HCT116 (cell line): ENCODE results near the gene CECR2. TPM values are rescaled to one million over a fixed set of nuclear protein-coding genes. Genes with fewer than 3 reads are reported as not detected.

ENCODE experiments used
- ATAC-seq: fragments of 200-7000 bp; cut with Tn5 transposase; 2 replicates; pipeline ENCODE4 v1.9.1; 2020; ENCODE audit warnings: mild to moderate bottlenecking, moderate library complexity
- BruUV-seq: library from RNA; stranded (reverse); fragments of 400-500 nt; replicated peaks from 2 replicates; lab custom pipeline; 2021; lab: Mats Ljungman, UMichigan
- CTCF ChIA-PET: fragments of 300-600 bp; sonication (Branson Sonifier 250); formaldehyde crosslinking; loops from one replicate; lab custom pipeline; 2021; ENCODE audit warnings: antibody characterized with exemption; lab: Charles Lee
- POLR2A ChIA-PET: fragments of 300-600, 350-600 bp; sonication (Branson Sonifier 250); formaldehyde crosslinking; loops from one replicate; lab custom pipeline; 2021; ENCODE audit warnings: antibody characterized with exemption; lab: Charles Lee
- RAD21 ChIA-PET, 2 experiments: fragments of 300-600 bp; sonication (Branson Sonifier 250); formaldehyde crosslinking; loops; one replicate each; lab custom pipeline; 2023; ENCODE audit warnings: low total read pairs in 2 of 2; ENCODE audit not compliant: uncharacterized antibody in 2 of 2, unreplicated experiment in 2 of 2, low non-redundant PET in 1 of 2; lab: Charles Lee
- DNase-seq: peaks from one replicate; pipeline ENCODE4 v3.0.0-alpha.2; 2010; ENCODE audit warnings: low read depth, low spot score
- H2AFZ ChIP-seq: fragments of 200-600 bp; shearing (Covaris generic), sonication (generic); 2 replicates; pipeline ENCODE4 v1.6.1; 2017; ENCODE audit warnings: low read depth, mixed run types, mixed read lengths, antibody characterized with exemption, low read length; ENCODE audit not compliant: poor library complexity, severe bottlenecking
- H3K27ac ChIP-seq: 2 replicates; pipeline ENCODE4 v1.5.1; 2012; ENCODE audit warnings: low read depth, low read length
- H3K27me3 ChIP-seq: fragments of 200-600 bp; sonication (generic); 2 replicates; pipeline ENCODE4 v1.6.1; 2016; ENCODE audit warnings: mixed run types, low read length, mixed read lengths; ENCODE audit not compliant: insufficient read depth
- H3K36me3 ChIP-seq, 2 experiments: fragments of 200-500 bp in 1 of 2; fragments of 200-600 bp in 1 of 2; sonication (Bioruptor generic) in 1 of 2; sonication (generic) in 1 of 2; 2 replicates each; pipeline versions ENCODE4 v1.5.1 to v1.6.1; 2014 to 2016; ENCODE audit warnings: low read length in 2 of 2, inconsistent platforms in 1 of 2, mixed read lengths in 1 of 2, mixed run types in 1 of 2; ENCODE audit not compliant: insufficient read depth in 2 of 2, control insufficient read depth in 1 of 2
- H3K4me1 ChIP-seq, 2 experiments: fragments of 200-600 bp in 1 of 2; sonication (generic) in 1 of 2; 2 replicates each; pipeline versions ENCODE4 v1.5.1 to v1.6.1; 2012 to 2017; ENCODE audit warnings: low read length in 2 of 2, inconsistent platforms in 1 of 2, mild to moderate bottlenecking in 1 of 2, mixed read lengths in 1 of 2, mixed run types in 1 of 2, moderate library complexity in 1 of 2; ENCODE audit not compliant: insufficient read depth in 2 of 2, control insufficient read depth in 1 of 2
- H3K4me2 ChIP-seq: fragments of 200-600 bp; sonication (generic); 2 replicates; pipeline ENCODE4 v1.6.1; 2017; ENCODE audit warnings: mixed run types, low read length, mixed read lengths
- H3K4me3 ChIP-seq, 2 experiments: fragments of 200-600 bp in 1 of 2; sonication (generic) in 1 of 2; replicated peaks in 1 of 2; 2 replicates each; pipeline ENCODE4 v1.5.1; 2011 to 2016; ENCODE audit warnings: low read length in 2 of 2, control low read depth in 1 of 2, low read depth in 1 of 2, mild to moderate bottlenecking in 1 of 2, mixed read lengths in 1 of 2, mixed run types in 1 of 2
- H3K79me2 ChIP-seq: fragments of 200-600 bp; sonication (generic); 2 replicates; pipeline ENCODE4 v1.6.1; 2017; ENCODE audit warnings: mild to moderate bottlenecking, mixed run types, low read length, moderate library complexity, mixed read lengths; ENCODE audit not compliant: insufficient read depth
- H3K9ac ChIP-seq: fragments of 200-600 bp; sonication (generic); 2 replicates; pipeline ENCODE4 v1.6.1; 2016; ENCODE audit warnings: low read length, mixed read lengths
- H3K9me2 ChIP-seq: fragments of 200-600 bp; sonication (generic), shearing (Covaris generic); 2 replicates; pipeline ENCODE4 v1.6.1; 2017; ENCODE audit warnings: mixed run types, mild to moderate bottlenecking, moderate library complexity; ENCODE audit not compliant: insufficient read depth
- H3K9me3 ChIP-seq, 2 experiments: fragments of 200-500 bp in 1 of 2; fragments of 200-600 bp in 1 of 2; sonication (Bioruptor generic) in 1 of 2; sonication (generic) in 1 of 2; 2 replicates each; pipeline ENCODE4 v1.6.1; 2014 to 2017; ENCODE audit warnings: low read length in 2 of 2, mixed read lengths in 2 of 2, inconsistent platforms in 1 of 2, low read depth in 1 of 2, mild to moderate bottlenecking in 1 of 2, mixed run types in 1 of 2, moderate library complexity in 1 of 2; ENCODE audit not compliant: control insufficient read depth in 1 of 2, insufficient read depth in 1 of 2
- H4K20me1 ChIP-seq: fragments of 200-600 bp; sonication (generic), shearing (Covaris generic); 2 replicates; pipeline ENCODE4 v1.6.1; 2017; ENCODE audit warnings: mixed run types, mild to moderate bottlenecking, moderate library complexity; ENCODE audit not compliant: insufficient read depth
- ATF3 ChIP-seq: IDR thresholded peaks from 2 replicates; pipeline ENCODE4 v1.6.1; 2012
- CBX3 ChIP-seq: IDR thresholded peaks from 2 replicates; pipeline ENCODE4 v1.6.1; 2012; ENCODE audit warnings: low read depth
- CEBPB ChIP-seq: IDR thresholded peaks from 2 replicates; pipeline ENCODE4 v1.6.1; 2012; ENCODE audit warnings: low read depth
- CTCF ChIP-seq, 3 experiments: fragments of 200-600 bp in 1 of 3; sonication (generic) in 1 of 3; IDR thresholded peaks in 2 of 3; conservative IDR thresholded peaks in 1 of 3; 2 replicates each; pipeline ENCODE4 v1.5.1; 2012 to 2017; ENCODE audit warnings: low read depth in 2 of 3, low read length in 2 of 3, antibody characterized with exemption in 1 of 3, borderline replicate concordance in 1 of 3, control low read depth in 1 of 3, mild to moderate bottlenecking in 1 of 3, mixed read lengths in 1 of 3, mixed run types in 1 of 3, moderate library complexity in 1 of 3; ENCODE audit not compliant: insufficient read depth in 1 of 3
- EGR1 ChIP-seq: IDR thresholded peaks from 2 replicates; pipeline ENCODE4 v1.6.1; 2012; ENCODE audit warnings: low read depth
- ELF1 ChIP-seq: IDR thresholded peaks from 2 replicates; pipeline ENCODE4 v1.6.1; 2012; ENCODE audit warnings: low read depth, borderline replicate concordance
- EZH2 ChIP-seq: fragments of 200-600 bp; sonication (generic); IDR thresholded peaks from 2 replicates; pipeline ENCODE4 v1.6.1; 2017; ENCODE audit warnings: antibody characterized with exemption, mixed run types
- FOSL1 ChIP-seq: IDR thresholded peaks from 2 replicates; pipeline ENCODE4 v1.6.1; 2012; ENCODE audit warnings: low read depth
- JUND ChIP-seq: IDR thresholded peaks from 2 replicates; pipeline ENCODE4 v1.6.1; 2012
- MAX ChIP-seq: IDR thresholded peaks from 2 replicates; pipeline ENCODE4 v1.6.1; 2012
- POLR2A ChIP-seq: IDR thresholded peaks from 2 replicates; pipeline ENCODE4 v1.7.0; 2011; ENCODE audit warnings: borderline replicate concordance; ENCODE audit not compliant: insufficient read depth, insufficient read length; ENCODE audit errors: extremely low read depth
- RAD21 ChIP-seq: IDR thresholded peaks from 2 replicates; pipeline ENCODE4 v1.6.1; 2012; ENCODE audit warnings: low read depth, mild to moderate bottlenecking
- SIN3A ChIP-seq: IDR thresholded peaks from 2 replicates; pipeline ENCODE4 v1.6.1; 2012; ENCODE audit warnings: low read depth
- SP1 ChIP-seq: IDR thresholded peaks from 2 replicates; pipeline ENCODE4 v1.6.1; 2012; ENCODE audit warnings: low read depth
- SRF ChIP-seq: IDR thresholded peaks from 2 replicates; pipeline ENCODE4 v1.6.1; 2012; ENCODE audit warnings: low read depth
- TCF7L2 ChIP-seq: IDR thresholded peaks from 2 replicates; pipeline ENCODE4 v1.7.0; 2011; ENCODE audit warnings: borderline replicate concordance, inconsistent platforms; ENCODE audit not compliant: insufficient read depth, insufficient read length; ENCODE audit errors: extremely low read depth
- YY1 ChIP-seq: IDR thresholded peaks from 2 replicates; pipeline ENCODE4 v1.6.1; 2011; ENCODE audit warnings: low read length, low read depth, moderate library complexity, mild to moderate bottlenecking; ENCODE audit not compliant: insufficient replicate concordance; ENCODE audit errors: extremely low read depth
- ZBTB33 ChIP-seq: IDR thresholded peaks from 2 replicates; pipeline ENCODE4 v1.6.1; 2011; ENCODE audit warnings: mild to moderate bottlenecking, low read length, moderate library complexity; ENCODE audit not compliant: insufficient replicate concordance; ENCODE audit errors: extremely low read depth
- ZFX ChIP-seq: fragments of 450-650 bp; IDR thresholded peaks from 2 replicates; pipeline ENCODE4 v1.6.1; 2017
- ZNF274 ChIP-seq: fragments of 200-500 bp; sonication (Bioruptor generic); IDR thresholded peaks from 2 replicates; pipeline ENCODE4 v1.6.1; 2014; ENCODE audit warnings: mild to moderate bottlenecking, low read depth, low read length, inconsistent platforms
- intact Hi-C: fragments of 100-400 bp; cut with micrococcal nuclease; formaldehyde crosslinking; loops from 2 replicates; pipeline ENCODE4 v1.10.0; 2022
- total RNA-seq: library from RNA; stranded (reverse); gene quantifications from one replicate; pipeline ENCODE4 v1.2.1, GENCODE V29; 2021; ENCODE audit not compliant: unreplicated experiment

The CECR2 gene
- total RNA-seq, 1 experiment from 2014 or later: 6.0 TPM

GRCh38 chr22:17357688-17358087 lies 11.6 kb upstream of the CECR2 start:
- no peaks in the 10 kb centered on the region for H3K79me2 ChIP-seq
- H3K9me2 ChIP-seq: no peaks in the 10 kb centered on the region
- H3K27ac ChIP-seq: no peak overlapping the region
- CTCF ChIA-PET: interaction anchor here (1.3 kb wide), 1 partner anchor 8 kb away, joined by 3 read pairs; no protein-coding TSS in a partner anchor
- ATAC-seq (no peak), DNase-seq (no peak)
- no peaks in the 10 kb centered on the region for H3K9me3 ChIP-seq
- RAD21 ChIA-PET: no interaction called here
- no peak for TF ChIP-seq EGR1
- TF ChIP-seq TCF7L2: no peak
- no peak for TF ChIP-seq ELF1
- TF ChIP-seq RAD21: no peak
- TF ChIP-seq SP1: no peak
- no peak for TF ChIP-seq ZBTB33
- TF ChIP-seq YY1: no peak
- no peak for TF ChIP-seq CEBPB
- no peak for TF ChIP-seq CTCF (IDR thresholded peaks at IDR 0.05 in 2 of 3, conservative IDR thresholded peaks at IDR 0.05 in 1 of 3; ENCODE audit: borderline replicate concordance in 1 of 3, insufficient read depth in 1 of 3, low read depth in 2 of 3, low read length in 2 of 3)
- no peak for TF ChIP-seq CBX3
- TF ChIP-seq JUND: no peak
- no peak for TF ChIP-seq ZFX
- no peak for TF ChIP-seq EZH2
- no peak for TF ChIP-seq POLR2A
- TF ChIP-seq FOSL1: no peak
- TF ChIP-seq MAX: no peak
- no peak for TF ChIP-seq SRF
- TF ChIP-seq ATF3: no peak
- TF ChIP-seq ZNF274: no peak
- no peak for TF ChIP-seq SIN3A
- H3K9ac ChIP-seq: no peak overlapping the region
- H3K36me3 ChIP-seq: no peaks in the 10 kb centered on the region
- intact Hi-C loops: no loop called here
- H3K4me3 ChIP-seq: no peak overlapping the region
- H3K4me2 ChIP-seq: no peak overlapping the region
- no peaks in the 10 kb centered on the region for H4K20me1 ChIP-seq
- H2AFZ ChIP-seq: no peak overlapping the region
- no peaks in the 10 kb centered on the region for H3K4me1 ChIP-seq
- no peaks in the 10 kb centered on the region for H3K27me3 ChIP-seq
- BruUV-seq: no TSS peak
- POLR2A ChIA-PET: no interaction called here
